CD8-positive, alpha-beta memory T cell (primary cell): ENCODE measurements around the gene DNAJC13. TPM values are rescaled to one million over a fixed set of nuclear protein-coding genes. Genes with fewer than 3 reads are reported as not detected.
"Not testable (repeated sequence)": the region's sequence is repeated elsewhere in the genome, so short reads cannot be mapped to it uniquely, and the experiment has no call there.

Experiments used
- CTCF ChIA-PET: fragments of 350-600 bp; sonication (Branson Sonifier 250); formaldehyde crosslinking; loops from one replicate; lab custom pipeline; 2021; ENCODE audit warnings: antibody characterized with exemption; lab: Charles Lee
- POLR2A ChIA-PET: fragments of 350-600 bp; sonication (Branson Sonifier 250); formaldehyde crosslinking; loops from one replicate; lab custom pipeline; 2021; ENCODE audit warnings: antibody characterized with exemption; lab: Charles Lee
- DNase-seq, 5 donors: peaks; one replicate each; pipeline versions ENCODE4 v3.0.0 to v3.0.0-alpha.2; 2020 to 2022; ENCODE audit warnings: mixed read lengths in 1 of 5
- H3K27ac ChIP-seq: one replicate; pipeline ENCODE4 v1.7.0; 2013; ENCODE audit warnings: low read depth, mild to moderate bottlenecking, low read length, moderate library complexity
- H3K27me3 ChIP-seq: 2 replicates; pipeline ENCODE4 v1.7.0; 2013; ENCODE audit warnings: low read length, mild to moderate bottlenecking; ENCODE audit not compliant: insufficient read depth, poor library complexity, severe bottlenecking
- H3K36me3 ChIP-seq: 2 replicates; pipeline ENCODE4 v1.7.0; 2013; ENCODE audit warnings: mild to moderate bottlenecking, low read length, moderate library complexity; ENCODE audit not compliant: insufficient read depth
- H3K4me1 ChIP-seq: 2 replicates; pipeline ENCODE4 v1.7.0; 2013; ENCODE audit warnings: mild to moderate bottlenecking, low read length, moderate library complexity; ENCODE audit not compliant: insufficient read depth
- H3K4me3 ChIP-seq: 2 replicates; pipeline ENCODE4 v1.7.0; 2013; ENCODE audit warnings: mild to moderate bottlenecking, low read length
- H3K9me3 ChIP-seq: 2 replicates; pipeline ENCODE4 v1.7.0; 2013; ENCODE audit warnings: mild to moderate bottlenecking, low read length
- H3K27ac Mint-ChIP-seq, 8 donors: one replicate each; pipeline ENCODE4 v1.8.0; 2020 to 2021; ENCODE audit warnings: mixed read lengths in 8 of 8, mild to moderate bottlenecking in 6 of 8, inconsistent platforms in 3 of 8, moderate library complexity in 3 of 8
- H3K27me3 Mint-ChIP-seq, 2 donors: one replicate each; pipeline ENCODE4 v1.8.0; 2020 to 2021; ENCODE audit warnings: mixed read lengths in 2 of 2, mild to moderate bottlenecking in 1 of 2, moderate library complexity in 1 of 2
- H3K36me3 Mint-ChIP-seq, 3 donors: one replicate each; pipeline ENCODE4 v1.8.0; 2020 to 2021; ENCODE audit warnings: mixed read lengths in 3 of 3, inconsistent platforms in 1 of 3, mild to moderate bottlenecking in 1 of 3
- H3K4me1 Mint-ChIP-seq, 3 donors: one replicate each; pipeline ENCODE4 v1.8.0; 2020 to 2021; ENCODE audit warnings: mixed read lengths in 3 of 3, inconsistent platforms in 1 of 3, mild to moderate bottlenecking in 1 of 3
- H3K4me3 Mint-ChIP-seq, 7 donors: one replicate each; pipeline ENCODE4 v1.8.0; 2020 to 2021; ENCODE audit warnings: mixed read lengths in 7 of 7, mild to moderate bottlenecking in 6 of 7, moderate library complexity in 4 of 7, inconsistent platforms in 2 of 7
- H3K9me3 Mint-ChIP-seq, 5 donors: one replicate each; pipeline ENCODE4 v1.8.0; 2020 to 2022; ENCODE audit warnings: mixed read lengths in 5 of 5, mild to moderate bottlenecking in 3 of 5, moderate library complexity in 2 of 5, inconsistent platforms in 1 of 5
- polyA plus RNA-seq: library from polyadenylated mRNA; unstranded; fragments of 300-500 nt; fragmentation: Illumina TruSeq; gene quantifications from one replicate; pipeline ENCODE4 v1.2.3, GENCODE V29; 2021
- total RNA-seq, 2 experiments: library from RNA; stranded (reverse); gene quantifications; one replicate each; pipeline ENCODE4 v1.2.3, GENCODE V29; 2021

Gene DNAJC13
- total and polyA plus RNA-seq, 3 experiments from 2014 or later, result 8.3 to 41.7 (median 41.4) TPM

DNA sequence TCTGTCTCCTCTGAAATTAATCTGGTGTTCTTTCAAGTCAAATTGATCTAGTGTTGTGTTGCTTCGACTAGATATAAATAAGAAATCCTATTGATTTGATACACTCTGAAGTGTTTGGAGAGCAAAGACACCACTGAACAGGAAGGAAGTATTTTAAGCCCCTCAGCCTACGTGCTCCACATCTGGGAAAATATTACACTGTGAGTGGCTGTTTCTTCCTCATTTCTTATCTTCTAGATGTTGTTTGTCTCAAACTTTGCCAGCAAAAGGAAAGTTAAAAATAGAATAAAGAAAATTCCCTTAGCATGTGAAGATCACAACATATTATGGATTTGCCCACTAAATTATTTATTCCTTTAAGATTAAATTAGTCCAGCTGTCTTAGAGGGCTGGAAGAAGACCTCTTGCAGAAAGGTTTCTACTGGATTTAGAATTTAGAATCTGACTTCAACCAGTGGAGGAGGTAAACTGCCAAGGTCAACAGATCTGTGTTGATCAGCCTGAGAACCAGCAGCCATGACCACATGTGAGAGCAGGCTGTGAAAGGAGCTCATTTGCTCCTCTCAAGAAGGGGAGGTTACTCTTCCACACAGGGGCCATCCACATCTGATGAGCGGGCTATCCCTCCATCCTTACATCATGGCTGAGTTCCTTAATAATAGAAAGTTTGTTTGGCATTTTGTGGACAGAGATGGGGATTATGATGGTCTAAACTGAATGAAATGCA is 133.4 kb downstream of the DNAJC13 start:
- ChIA-PET CTCF (no interaction called here), POLR2A (no interaction called here)

DNA sequence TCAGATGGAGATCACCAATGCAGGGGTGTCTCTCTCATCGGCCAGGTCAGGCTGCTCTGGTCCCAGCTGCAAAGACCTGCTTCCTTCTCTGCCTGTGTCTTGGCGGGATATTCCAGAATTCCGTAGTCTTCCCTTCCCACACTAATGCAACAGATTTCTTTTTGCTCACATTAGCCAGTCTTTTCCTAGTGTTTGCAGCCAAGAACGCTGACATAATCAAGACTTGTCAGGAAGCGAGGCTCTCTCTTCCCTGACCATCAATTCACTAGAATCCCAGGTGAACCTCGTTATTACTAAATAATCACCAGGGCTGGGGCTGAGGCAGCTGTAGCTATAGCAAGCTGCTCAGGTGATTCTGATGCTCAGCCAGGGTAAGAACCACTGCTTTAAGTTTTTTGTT is 136.5 kb downstream of the DNAJC13 start:
- CTCF ChIA-PET, result interaction anchor here (0.9 to 1.0 kb wide), 2 partner anchors 11 to 18 kb away, joined by 3 read pairs; no protein-coding TSS in a partner anchor
- Mint-ChIP-seq H3K27me3 (no peaks in the 10 kb centered on the region), H3K36me3 (peaks cover 0 to 15% (median 14%) of the 10 kb centered on the region in 3 donors)

More for the DNA sequence above, 133.4 kb downstream of the DNAJC13 start:
- no peaks in the 10 kb centered on the region for H3K27me3 ChIP-seq
- Mint-ChIP-seq H3K36me3 (peaks cover 0 to 7% (median 0%) of the 10 kb centered on the region in 3 donors), H3K9me3 (no peaks in the 10 kb centered on the region), H3K4me3 (no peak overlapping the region), H3K27me3 (no peaks in the 10 kb centered on the region), H3K27ac (peak overlapping the region in 3 of 8 donors; percentile 29 to 36 (median 34)), H3K4me1 (peaks cover 9 to 17% (median 13%) of the 10 kb centered on the region in 3 donors)
- H3K9me3 ChIP-seq, result no peaks in the 10 kb centered on the region
- DNase-seq, result no peak
- H3K36me3 ChIP-seq, result no peaks in the 10 kb centered on the region
- H3K4me1 ChIP-seq, result peaks cover 14% of the 10 kb centered on the region
- H3K4me3 ChIP-seq, result no peak overlapping the region
- H3K27ac ChIP-seq, result peak overlapping the region; percentile 40

DNA sequence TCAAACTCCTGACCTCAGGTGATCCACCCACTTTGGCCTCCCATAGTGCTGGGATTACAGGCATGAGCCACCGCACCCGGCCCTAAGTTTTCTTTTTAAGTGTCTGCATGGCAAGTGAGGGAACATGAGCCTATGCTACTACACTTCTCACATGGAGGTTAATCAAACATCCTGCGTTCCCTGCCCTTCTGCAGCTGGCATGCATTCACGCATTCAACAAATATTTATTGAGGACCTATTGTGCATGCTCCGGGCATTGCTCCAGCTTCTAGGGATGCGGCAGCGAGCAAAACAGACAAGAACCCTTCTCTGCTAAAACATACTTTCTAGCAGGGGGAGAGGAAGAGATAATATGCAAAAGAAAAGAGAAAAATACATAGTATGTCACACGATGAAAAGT is 137.1 kb downstream of the DNAJC13 start:
- H3K27ac ChIP-seq, result no peak overlapping the region
- Mint-ChIP-seq H3K4me1 (peaks cover 9 to 17% (median 13%) of the 10 kb centered on the region in 3 donors), H3K36me3 (peaks cover 0 to 17% (median 17%) of the 10 kb centered on the region in 3 donors), H3K4me3 (no peak overlapping the region), H3K27ac (peak overlapping the region in 1 of 8 donors; percentile 6), H3K9me3 (no peaks in the 10 kb centered on the region), H3K27me3 (no peaks in the 10 kb centered on the region)
- CTCF ChIA-PET, result interaction anchor here (1.0 kb wide), 1 partner anchor 19 kb away, joined by 3 read pairs; no protein-coding TSS in a partner anchor
- no peaks in the 10 kb centered on the region for H3K9me3 ChIP-seq
- no peaks in the 10 kb centered on the region for H3K27me3 ChIP-seq
- no peak for DNase-seq
- POLR2A ChIA-PET, result no interaction called here
- H3K4me1 ChIP-seq, result peaks cover 14% of the 10 kb centered on the region
- H3K4me3 ChIP-seq, result no peak overlapping the region
- H3K36me3 ChIP-seq, result no peaks in the 10 kb centered on the region

More for the DNA sequence above, 136.5 kb downstream of the DNAJC13 start:
- Histone ChIP-seq H3K4me3 (no peak overlapping the region), H3K9me3 (no peaks in the 10 kb centered on the region), H3K4me1 (peaks cover 14% of the 10 kb centered on the region), H3K27ac (no peak overlapping the region), H3K36me3 (no peaks in the 10 kb centered on the region), H3K27me3 (no peaks in the 10 kb centered on the region)
- DNase-seq, result no peak
- Mint-ChIP-seq H3K4me1 (peaks cover 9 to 17% (median 13%) of the 10 kb centered on the region in 3 donors), H3K27ac (no peak overlapping the region), H3K4me3 (no peak overlapping the region), H3K9me3 (no peaks in the 10 kb centered on the region)
- POLR2A ChIA-PET, result no interaction called here

DNA sequence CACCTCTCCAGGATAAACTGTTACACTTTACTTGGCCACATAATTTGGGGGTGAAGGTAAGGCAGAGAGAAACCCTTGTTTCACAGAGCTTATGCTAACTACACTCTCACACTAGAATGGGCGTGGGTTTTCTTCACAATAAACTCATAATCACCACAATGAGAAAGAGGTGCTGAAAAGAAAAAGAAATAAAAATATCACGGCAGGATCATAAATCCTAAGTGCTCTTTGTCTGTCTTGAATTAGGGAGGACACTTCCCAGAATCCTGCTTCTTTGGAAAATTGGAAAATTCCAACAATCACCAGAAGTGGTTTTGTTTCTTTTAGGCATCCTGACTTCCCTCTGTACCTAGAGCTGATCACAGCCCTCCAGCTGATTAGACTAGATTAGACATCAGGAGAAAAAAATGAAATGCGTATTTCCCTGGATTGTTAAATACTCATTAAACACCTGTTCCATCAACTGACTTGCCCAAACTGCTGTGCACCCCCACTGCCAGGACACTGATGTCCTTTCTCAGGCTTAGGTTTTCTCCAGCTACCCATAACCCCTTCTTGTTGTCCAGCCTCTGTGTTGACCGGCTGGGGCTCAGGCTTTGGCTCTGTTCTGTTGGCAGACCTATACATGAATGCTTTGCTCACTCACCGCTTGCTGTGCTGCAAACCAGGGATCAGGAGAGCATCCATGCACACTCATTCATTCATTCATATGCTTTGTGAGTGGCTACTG is 138.2 kb downstream of the DNAJC13 start:
- peaks cover 11% of the 10 kb centered on the region for H3K4me1 ChIP-seq
- H3K27me3 Mint-ChIP-seq, result no peaks in the 10 kb centered on the region
- H3K27ac Mint-ChIP-seq, result peak overlapping the region in 1 of 8 donors; percentile 84
- peaks cover 0 to 24% (median 15%) of the 10 kb centered on the region in 3 donors for H3K36me3 Mint-ChIP-seq
- ChIA-PET POLR2A (no interaction called here), CTCF (no interaction called here)
- no peak overlapping the region for H3K4me3 Mint-ChIP-seq
- no peak overlapping the region for H3K27ac ChIP-seq
- DNase-seq, result no peak
- H3K27me3 ChIP-seq, result no peaks in the 10 kb centered on the region
- H3K9me3 Mint-ChIP-seq, result no peaks in the 10 kb centered on the region
- no peaks in the 10 kb centered on the region for H3K36me3 ChIP-seq
- H3K4me3 ChIP-seq, result no peak overlapping the region
- H3K4me1 Mint-ChIP-seq, result peaks cover under 1 to 7% (median 4%) of the 10 kb centered on the region in 3 donors
- no peaks in the 10 kb centered on the region for H3K9me3 ChIP-seq

DNA sequence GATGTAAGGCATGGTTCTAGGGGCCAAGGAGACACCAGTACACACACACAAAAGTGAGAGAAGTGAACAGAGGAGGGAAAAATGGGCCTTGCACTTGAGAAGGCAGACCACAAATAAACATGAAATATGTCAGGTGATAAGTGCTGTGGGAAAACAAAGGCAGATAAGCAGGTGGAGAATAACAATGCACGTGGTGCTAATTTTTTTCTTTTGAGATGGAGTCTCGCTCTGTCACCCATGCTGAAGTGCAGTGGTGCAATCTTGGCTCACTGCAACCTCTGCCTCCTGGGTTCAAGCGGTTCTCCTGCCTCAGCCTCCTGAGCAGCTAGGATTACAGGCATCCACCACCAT is 138.7 kb downstream of the DNAJC13 start:
- H3K27ac ChIP-seq, H3K9me3 Mint-ChIP-seq, H3K27me3 Mint-ChIP-seq, H3K4me3 Mint-ChIP-seq, H3K4me1 Mint-ChIP-seq, H3K4me1 ChIP-seq, H3K36me3 ChIP-seq, H3K27me3 ChIP-seq, H3K9me3 ChIP-seq, POLR2A ChIA-PET, CTCF ChIA-PET, DNase-seq, H3K4me3 ChIP-seq: not testable (repeated sequence)
- Mint-ChIP-seq H3K27ac (peak overlapping the region in 1 of 8 donors; percentile 84), H3K36me3 (peaks cover 0 to 29% (median 19%) of the 10 kb centered on the region in 3 donors)

DNA sequence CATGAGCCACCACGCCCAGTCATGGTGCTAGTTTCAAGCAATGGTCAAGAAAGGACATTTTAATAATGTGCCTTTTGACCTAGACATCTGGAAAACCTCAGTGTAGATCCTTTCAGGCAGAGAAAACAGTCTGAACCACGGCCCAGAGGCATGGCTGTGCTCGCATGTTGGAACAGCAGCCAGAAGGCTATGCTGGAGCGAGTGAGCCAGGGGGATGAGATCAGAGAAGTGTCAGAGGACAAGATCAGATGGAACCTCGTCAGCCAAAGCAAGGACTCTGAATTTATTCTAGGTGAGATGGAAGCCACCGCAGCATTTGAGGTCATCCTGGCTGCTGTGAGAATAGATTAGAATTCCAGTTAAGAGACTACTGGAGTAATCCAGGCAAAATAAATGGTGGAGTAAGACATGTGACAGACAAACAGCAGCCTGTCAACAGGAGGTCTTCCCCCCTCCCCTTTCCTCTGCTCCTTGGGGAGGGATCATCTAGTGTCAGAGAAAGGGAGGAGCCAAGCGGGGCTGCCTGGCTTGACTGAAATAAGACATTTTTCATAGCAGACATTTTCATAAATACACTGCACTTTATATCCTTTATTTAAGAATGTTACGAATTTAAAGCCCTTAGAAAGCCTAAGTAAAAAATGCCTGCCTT is 139.3 kb downstream of the DNAJC13 start:
- ChIA-PET POLR2A (no interaction called here), CTCF (no interaction called here)

DNA sequence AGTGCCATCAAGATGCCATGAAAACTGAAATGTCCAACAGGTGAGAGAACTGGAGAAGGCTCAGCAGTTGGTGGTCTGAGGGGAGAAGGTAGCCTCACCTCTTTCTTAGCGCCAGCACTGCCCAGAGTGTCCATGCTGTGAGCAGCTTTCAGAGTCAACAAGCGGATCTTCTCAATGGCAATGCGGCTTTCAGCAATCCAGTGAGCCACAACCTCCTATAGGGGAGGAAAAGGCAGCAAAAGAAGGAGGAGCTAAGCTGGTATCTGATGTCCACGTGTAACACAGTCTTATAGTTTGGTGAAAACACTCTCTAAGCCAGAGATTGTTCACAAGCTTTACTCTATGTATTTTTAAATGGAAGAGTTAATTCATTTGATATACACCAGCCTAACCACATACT is 143.7 kb downstream of the DNAJC13 start:
- Mint-ChIP-seq H3K27me3 (no peaks in the 10 kb centered on the region), H3K4me3 (no peak overlapping the region), H3K9me3 (no peaks in the 10 kb centered on the region), H3K27ac (no peak overlapping the region), H3K4me1 (no peaks in the 10 kb centered on the region), H3K36me3 (peaks cover 23 to 59% (median 31%) of the 10 kb centered on the region in 3 donors)
- no peak overlapping the region for H3K27ac ChIP-seq
- CTCF ChIA-PET, result interaction anchor here (1.2 kb wide), 1 partner anchor 16 kb away, joined by 3 read pairs; no protein-coding TSS in a partner anchor
- H3K9me3 ChIP-seq, result no peaks in the 10 kb centered on the region
- no peak overlapping the region for H3K4me3 ChIP-seq
- POLR2A ChIA-PET, result no interaction called here
- no peak for DNase-seq
- H3K36me3 ChIP-seq, result no peaks in the 10 kb centered on the region
- no peaks in the 10 kb centered on the region for H3K4me1 ChIP-seq
- no peaks in the 10 kb centered on the region for H3K27me3 ChIP-seq

More for the DNA sequence above, 139.3 kb downstream of the DNAJC13 start:
- no peak overlapping the region for H3K4me3 ChIP-seq
- Mint-ChIP-seq H3K27me3 (no peaks in the 10 kb centered on the region), H3K36me3 (peaks cover 0 to 31% (median 19%) of the 10 kb centered on the region in 3 donors), H3K4me3 (no peak overlapping the region), H3K4me1 (no peaks in the 10 kb centered on the region), H3K9me3 (no peaks in the 10 kb centered on the region), H3K27ac (no peak overlapping the region)
- H3K27ac ChIP-seq, result no peak overlapping the region
- H3K4me1 ChIP-seq, result no peaks in the 10 kb centered on the region
- H3K9me3 ChIP-seq, result no peaks in the 10 kb centered on the region
- no peak for DNase-seq
- no peaks in the 10 kb centered on the region for H3K36me3 ChIP-seq
- no peaks in the 10 kb centered on the region for H3K27me3 ChIP-seq
